Upper lobe of left lung (tissue), 4 donors: ENCODE data around the gene CARMIL3.

Experiments used
- CTCF ChIP-seq, 6 experiments: fragments of 450-650 bp in 4 of 6; fragments of 200-600 bp in 2 of 6; sonication (generic) in 2 of 6; IDR thresholded peaks; one replicate each; pipeline ENCODE4 v1.5.1; 2016 to 2019; ENCODE audit warnings: antibody characterized with exemption in 6 of 6
- EP300 ChIP-seq, 4 donors: sonication (generic); formaldehyde crosslinking; IDR thresholded peaks; one replicate each; pipeline ENCODE4 v1.5.1; 2017; ENCODE audit warnings: antibody characterized with exemption in 4 of 4, control low read depth in 2 of 4
- POLR2A ChIP-seq, 4 donors: fragments of 450-650 bp; IDR thresholded peaks; one replicate each; pipeline ENCODE4 v1.5.1; 2016 to 2017; ENCODE audit warnings: antibody characterized with exemption in 4 of 4, mild to moderate bottlenecking in 2 of 4
- POLR2AphosphoS5 ChIP-seq, 2 donors: sonication (generic); formaldehyde crosslinking; IDR thresholded peaks; one replicate each; pipeline ENCODE4 v1.5.1; 2017; ENCODE audit warnings: antibody characterized with exemption in 2 of 2

GRCh38 chr14:24114532-24115421, 63.0 kb downstream of the CARMIL3 start, which contains the start of the genes DCAF11 and NRL:
- TF ChIP-seq CTCF (IDR thresholded peaks at IDR 0.05) = peak in 2 of 6 experiments; percentile 10 to 35
- peak; percentile 76 to 92 for TF ChIP-seq POLR2AphosphoS5 (IDR thresholded peaks at IDR 0.05)
- peak in 1 of 4 donors; percentile 88 for TF ChIP-seq EP300 (IDR thresholded peaks at IDR 0.05)
- peak in 2 of 4 donors; percentile 38 to 61 for TF ChIP-seq POLR2A (IDR thresholded peaks at IDR 0.05)
